GM19324 (cell line): ENCODE measurements around the gene SMTNL2.
A peak's percentile ranks its signal among the peaks of the same experiment; 100 is the strongest.

Experiments used
- ATAC-seq: cut with Tn5 transposase; IDR thresholded peaks from one replicate; pipeline ENCODE4 v1.9.1; 2021; ENCODE audit warnings: mild to moderate bottlenecking, moderate library complexity; ENCODE audit not compliant: unreplicated experiment, low FRiP score

Gene SMTNL2

DNA sequence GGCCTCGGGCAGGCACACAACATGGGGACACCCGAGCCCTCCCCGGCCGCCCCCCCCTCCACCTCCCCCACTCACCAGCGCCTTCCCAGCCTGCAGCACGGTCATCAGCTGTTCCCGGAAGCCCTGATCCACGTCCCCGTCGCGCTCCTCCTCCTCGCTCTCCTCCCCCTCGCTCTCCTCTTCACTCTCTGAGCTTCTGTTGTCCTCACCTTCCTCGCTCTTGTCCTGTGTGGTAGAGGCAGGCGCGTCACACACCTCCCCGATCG lies 39.4 kb upstream of the SMTNL2 start:
- no peak for ATAC-seq

DNA sequence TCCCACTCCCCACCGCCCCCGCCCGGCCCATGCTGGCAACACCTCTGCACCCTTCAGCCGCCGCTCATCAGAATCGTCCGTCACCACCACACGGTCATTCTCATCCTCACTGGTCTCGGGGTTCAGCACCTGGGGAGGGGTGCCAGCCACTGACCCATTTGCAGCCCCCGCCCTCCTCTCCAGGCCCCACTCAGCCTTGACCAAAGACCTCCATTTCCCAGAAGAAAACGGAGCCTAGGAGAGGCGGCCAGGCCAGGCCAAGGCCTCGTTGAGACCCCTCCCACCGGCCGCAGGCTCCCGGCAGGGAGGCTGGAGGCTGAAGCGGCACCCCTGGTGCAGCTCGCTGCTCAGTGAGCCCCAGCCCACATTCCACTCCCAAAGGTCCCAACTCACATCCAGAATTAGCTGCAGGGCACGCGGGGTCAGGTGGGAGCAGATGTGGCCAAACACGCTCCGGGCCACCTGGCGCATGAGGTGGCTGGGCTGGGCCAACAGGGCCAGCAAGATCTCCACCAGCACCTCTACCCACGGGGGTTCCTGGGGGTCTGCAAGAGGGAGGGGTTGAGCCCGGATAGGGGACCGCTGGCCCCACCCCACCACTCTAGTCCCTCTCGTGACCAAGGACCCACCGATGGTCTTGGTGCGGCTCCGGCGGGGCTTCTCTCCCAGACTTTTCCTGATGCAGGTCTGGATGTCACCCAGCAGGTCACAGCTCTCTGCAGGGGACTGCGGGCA lies 38.9 kb upstream of the SMTNL2 start:
- no peak for ATAC-seq

DNA sequence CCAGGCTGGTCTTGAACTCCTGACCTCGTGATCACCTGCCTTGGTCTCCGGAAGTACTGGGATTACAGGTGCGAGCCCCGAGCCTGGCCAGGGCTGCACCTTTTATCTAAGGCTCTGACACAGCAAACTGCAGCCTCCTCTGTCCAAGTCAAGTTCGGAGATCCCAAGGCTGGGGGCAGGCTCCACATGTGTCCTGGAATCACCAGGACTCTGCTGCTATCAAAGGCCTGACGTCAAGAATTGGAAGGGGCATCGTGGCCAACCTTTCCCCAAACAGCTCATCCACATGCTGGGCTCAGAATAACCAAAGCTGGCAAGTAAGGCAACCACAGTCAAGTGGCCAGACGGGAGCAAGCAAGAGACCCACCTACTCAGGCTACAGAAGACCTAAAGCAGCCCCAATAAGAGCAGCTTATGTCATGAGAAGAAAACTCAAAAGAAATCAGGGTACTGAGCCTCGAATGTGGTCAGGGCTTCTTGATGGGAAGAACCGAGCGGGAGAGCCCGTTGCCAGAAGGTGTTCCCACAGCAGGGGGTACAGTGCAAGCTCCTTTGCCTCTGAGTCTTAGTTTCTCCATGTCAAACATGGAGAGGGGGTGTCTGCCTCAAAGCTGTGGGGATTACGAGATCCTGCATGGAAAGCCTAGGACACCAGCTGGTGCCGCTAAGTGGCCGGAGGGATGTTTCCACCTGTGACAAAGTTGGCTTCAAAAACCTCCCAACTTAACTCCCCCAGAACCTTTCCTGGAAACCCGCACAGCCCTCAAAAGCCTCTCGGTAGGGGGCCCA lies 37.0 kb upstream of the SMTNL2 start:
- no peak for ATAC-seq

DNA sequence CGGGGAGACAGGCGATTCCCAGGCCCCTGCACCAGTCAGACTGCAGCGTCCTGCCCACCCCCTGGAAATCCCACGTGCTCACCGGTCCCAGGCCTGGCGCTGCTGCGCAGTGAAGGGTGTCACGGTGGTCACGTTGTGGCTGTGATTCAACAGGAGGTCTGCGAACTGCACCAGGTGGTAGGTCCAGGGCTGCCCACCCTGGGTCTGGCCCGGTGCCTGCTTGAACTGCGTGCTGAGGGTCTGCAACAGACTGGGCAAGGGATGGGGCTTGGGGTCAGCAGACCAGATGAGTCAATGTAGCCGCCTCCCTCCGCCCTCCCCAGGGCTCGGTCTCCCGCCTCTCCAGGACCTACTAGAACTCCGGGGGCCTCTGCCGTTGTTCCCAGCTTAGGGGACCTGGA lies 36.3 kb upstream of the SMTNL2 start:
- no peak for ATAC-seq

DNA sequence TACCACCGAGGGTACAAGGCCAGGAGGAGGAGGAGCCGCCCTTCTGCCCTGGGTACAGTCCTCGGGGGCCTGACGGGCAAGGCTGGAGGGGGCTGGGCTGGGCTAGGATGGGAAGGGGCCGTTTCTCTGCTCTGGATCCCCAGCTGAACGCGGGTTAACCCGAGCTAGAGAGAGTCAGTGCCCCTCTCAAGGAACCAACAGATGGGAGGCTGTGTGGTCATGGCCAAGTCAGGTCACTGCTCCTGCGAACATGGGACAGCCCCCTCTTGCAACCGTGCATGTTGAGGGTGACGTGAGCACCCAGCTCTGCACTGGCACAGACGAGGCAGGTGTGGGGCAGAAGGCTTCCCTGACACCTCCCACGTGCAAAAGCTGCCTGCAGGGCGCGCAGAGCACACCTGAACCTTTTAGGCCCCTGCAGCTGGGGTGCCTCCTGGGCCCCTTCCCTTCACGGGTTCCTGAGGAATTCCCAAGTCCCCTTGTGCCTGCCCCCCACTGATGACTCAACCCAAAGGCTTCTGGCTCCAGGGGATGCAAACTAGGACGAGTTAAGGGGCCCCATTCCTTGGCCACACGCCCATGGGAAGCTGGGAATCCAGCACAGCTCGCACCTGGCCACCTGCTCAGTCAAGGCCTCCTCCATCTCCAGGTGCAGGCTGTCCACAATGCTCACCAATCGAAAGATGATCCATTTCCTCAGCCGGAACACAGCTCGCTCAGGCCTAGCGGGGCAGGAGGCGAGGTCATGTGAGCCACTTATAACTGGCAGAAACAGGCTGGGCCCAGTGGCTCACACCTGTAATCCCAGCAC lies 35.4 kb upstream of the SMTNL2 start:
- no peak for ATAC-seq

DNA sequence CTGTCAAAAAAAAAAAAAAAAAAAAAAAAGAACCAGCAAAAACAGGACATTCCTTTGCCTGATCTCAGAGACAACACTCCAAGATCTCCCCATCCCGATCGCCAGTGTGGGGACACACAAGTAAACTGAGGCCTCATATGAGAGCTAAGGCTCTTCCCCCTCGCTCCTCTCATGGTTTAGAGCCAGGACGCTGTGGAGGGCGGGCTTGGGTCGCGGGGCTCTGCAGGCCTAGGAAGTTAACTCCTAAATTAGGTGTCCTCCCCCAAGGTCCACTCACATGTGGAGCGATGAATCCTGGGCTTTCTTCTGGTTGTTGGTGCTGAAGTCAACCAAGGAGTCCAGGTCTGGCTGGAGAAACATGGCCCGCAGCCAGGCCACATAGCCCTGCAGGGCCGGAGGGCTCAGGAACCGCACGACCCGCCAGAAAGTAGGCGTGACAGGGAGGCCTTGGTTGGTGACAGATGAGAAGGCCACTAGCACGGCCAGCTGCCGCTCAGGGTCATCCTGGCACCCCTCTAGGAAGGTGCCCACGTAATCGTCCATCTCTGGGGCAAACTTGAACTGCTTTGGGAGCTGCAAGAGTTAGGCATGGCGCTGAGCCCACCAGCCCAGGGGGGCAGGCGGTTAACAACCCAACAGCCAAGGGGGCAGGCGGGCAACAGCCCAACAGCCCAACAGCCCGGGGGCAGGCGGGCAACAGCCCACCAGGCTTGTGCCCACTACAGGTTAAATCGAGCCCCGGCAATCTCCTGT lies 34.4 kb upstream of the SMTNL2 start:
- no peak for ATAC-seq

DNA sequence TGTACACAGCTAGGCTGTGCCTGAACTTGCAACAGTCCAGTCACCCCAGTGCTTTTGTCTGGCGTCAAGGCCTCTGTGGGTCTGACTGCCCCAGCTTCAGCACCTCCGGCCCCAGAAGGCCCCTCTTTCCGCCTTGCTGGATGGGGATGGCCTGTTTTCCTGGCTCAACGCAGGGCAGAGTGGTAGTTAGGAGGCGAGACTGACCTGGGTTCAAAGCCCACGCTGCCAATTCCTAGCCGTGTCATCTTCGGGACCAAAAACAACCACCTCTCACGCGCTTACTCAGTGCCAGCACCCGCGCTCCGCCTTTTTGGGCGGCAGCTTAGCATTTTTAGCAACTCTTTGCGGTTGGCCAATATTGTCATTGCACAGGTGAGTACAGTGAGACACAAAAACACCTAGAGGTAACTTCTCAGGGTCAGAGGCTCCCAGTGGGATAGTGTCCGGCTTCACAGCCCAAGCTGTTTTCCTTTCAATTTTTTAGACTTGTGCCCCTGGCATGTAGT lies 33.7 kb upstream of the SMTNL2 start:
- ATAC-seq, result no peak

DNA sequence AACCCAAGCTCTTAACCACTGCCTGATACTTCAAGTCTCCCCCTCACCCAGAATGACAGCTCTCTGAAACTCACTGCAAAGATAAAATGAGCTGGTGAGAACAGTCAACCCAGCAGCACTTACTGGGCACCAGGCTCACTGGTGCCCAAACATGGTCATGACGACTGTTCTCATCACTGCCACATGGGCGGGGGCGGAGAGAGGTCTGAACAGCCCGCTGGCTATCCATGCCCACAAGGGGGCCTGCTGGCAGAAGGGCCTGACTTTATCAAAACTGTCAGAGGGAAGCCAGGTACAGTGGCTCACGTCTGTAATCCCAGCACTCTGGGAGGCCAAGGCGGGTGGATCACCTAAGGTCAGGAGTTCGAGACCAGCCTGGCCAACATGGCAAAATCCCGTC lies 33.2 kb upstream of the SMTNL2 start:
- no peak for ATAC-seq

DNA sequence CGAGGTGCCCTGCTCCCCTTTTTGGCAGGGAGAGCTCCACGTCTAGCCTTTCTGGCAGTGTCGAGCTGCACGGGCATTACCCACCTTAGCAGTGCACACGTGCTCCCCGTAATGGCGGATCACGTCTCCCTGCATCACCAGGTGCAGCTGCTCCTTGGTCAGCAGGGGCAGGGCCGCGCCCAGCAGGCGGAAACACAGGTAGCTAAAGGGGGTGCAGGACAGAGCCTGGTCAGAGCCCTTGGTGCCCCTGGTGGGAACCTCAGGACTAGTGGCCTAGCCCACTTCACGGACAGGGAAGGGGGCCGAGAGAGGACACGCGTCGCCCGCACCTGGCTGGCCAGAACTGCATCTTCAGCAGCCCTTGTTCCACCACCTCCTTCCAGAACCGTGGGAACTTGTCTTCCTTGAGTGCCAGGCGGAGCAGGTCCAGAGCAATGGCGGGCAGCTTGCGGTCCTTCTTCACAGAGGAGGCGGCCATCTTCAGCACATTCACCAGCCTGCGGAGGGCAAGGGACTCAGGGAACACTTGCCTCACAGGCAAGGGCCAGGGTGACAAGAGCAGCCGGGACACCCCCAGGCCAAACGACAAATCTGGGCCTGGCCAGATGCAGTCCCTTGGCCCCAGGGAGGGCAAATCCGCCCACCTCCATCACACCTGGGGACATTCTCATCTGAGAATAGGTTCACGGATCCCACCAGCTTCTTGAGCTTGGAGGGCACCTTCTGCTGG lies 32.4 kb upstream of the SMTNL2 start:
- ATAC-seq, result no peak

DNA sequence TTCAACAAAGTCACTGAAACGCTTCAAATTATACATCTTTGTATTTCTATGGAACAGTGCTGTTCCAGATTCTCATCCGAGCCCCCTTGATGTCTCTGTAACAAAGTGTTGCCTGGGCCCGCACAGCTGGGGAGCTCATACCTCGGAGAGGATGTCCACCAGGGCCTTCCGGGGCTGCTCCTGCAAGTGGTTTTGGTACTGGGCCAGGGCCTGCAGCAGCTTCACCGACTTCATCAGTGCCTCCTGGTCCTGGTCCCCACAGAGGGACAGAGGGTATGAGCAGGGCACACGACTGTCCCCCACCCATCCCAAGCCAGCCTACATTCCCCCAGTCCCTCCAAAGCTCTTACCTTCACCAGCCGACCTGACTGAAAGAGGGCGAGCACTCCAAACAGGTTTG lies 30.7 kb upstream of the SMTNL2 start:
- ATAC-seq, result no peak

DNA sequence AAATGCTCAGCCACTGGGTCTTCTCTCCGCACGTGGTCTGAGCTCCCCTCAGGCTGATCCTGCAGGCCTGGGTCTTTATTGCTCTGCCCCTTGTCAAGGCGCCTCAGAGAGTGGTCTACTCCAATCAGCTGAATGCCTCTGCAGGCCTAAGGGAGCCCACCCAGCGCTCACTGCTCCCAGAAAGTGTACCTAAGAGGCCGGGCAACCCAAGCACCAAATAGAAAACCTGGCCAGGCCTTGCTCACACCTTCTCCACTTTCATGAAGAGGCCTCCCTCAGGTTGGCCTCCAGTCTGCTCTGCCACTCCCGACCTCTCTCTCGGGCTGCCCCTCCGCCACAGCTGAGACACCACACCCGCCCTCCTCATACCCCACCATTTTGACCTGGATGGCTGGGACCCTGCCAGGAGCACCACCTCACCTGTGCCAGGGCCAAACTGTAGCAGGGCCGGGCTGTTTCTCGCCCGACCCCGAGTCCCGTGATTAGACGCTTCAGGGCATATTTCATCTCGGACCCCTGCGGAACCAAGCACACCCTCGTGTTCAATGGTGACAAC lies 29.8 kb upstream of the SMTNL2 start:
- no peak for ATAC-seq

DNA sequence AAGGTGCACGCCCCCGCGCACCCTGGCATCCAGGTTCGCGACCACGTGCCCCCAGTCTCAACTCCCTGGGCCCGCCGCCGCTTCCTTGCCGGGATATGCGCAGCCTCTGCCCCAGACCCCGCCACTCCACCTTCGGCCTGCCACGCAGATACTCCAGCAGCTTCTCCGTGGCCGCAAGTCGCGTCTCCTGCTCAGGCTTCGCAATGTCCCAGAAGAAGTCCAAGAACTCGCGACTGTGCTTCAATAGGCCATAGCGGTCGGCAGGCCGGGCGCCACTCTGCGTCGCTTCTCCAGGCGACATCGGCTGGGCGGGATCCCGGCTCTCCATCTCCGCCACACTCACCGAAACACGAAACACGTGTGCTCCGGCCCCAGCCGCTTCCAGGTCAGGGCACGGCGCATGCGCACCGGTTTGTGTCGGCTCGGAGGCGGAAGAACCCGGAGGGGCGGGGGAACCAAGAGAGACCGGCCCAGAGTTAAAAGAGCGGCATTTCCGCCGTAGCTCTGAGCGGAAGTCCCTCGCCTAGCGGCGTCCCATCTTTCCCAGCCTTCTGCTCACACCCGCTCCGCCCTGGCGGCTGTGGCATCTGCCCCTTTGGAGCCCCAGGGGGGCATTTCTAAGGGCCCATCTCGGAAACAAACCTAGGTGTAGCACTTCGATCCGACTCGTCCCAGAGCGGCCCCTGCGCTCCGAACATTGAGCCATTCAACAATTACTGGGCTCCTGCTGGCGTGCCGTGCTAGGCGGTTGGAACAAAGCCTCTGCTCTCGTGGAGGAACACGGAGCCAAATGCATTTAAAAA lies 29.1 kb upstream of the SMTNL2 start, which contains the start of gene MYBBP1A:
Gene MYBBP1A, minus strand, starts transcription at position 388 of the 803 bp plus-strand sequence. Its CDS starts 60 bp downstream, at position 328.
- peak; percentile 86 for ATAC-seq

DNA sequence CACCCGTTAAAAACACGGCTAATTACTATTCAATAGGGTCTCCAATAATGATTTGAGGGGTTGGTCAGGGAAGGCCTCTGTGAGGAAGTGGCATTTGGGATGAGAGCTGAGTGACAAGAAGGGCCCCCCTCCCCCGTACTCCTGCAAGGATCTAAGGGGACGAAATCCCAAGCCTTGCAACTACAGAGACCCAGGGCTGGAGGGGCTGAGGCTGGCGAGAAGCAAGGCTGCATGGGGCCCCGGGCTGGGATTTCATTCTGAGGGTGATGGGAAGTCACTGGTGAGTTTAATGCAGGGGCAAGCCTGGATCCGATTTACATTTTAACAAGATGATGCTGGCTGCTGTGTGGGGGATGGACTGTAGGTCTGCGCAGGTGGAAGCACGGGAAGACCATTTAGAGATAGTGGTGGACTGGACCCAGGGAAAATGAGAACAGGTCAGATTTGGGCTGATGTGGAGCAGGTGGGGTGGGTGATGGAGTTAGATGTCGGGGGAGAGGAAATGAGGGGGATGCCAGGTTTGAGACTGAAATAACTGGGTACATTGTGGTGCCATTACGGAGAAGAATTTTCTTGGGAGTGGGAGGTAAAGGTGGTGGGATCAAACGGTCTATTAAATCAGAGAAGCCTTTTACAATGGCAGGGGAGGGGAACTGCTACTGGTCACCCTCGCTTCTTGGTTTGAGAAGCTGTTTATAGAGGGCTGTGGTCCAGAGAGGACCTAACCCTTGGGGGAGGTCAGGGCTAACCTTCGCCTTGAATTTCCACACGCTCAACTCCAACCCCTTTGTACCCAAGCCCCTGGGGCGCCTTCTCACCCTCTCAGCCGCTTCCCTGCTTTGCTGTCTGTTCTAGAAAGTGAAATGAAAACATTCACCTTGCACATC lies 28.2 kb upstream of the SMTNL2 start:
- ATAC-seq, result no peak

DNA sequence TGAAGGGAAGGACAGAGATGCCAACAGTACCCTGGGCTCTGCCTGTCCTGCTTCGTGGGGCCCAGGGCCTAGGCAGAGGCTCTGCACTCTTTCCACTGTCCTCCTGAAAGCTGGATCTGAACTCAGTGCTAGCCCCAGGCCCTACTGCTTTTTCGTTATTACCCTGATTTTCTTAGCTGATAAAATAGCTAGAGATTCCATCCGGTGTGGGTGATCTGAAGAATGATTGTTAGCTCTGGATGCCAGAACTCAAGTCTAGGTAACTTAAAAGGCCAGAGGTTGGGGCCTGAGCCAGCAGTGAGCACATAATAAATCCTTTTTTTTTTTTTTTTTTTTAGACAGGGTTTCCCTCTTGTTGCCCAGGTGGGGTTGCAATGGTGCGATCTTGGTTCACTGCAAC lies 27.3 kb upstream of the SMTNL2 start:
- no peak for ATAC-seq

DNA sequence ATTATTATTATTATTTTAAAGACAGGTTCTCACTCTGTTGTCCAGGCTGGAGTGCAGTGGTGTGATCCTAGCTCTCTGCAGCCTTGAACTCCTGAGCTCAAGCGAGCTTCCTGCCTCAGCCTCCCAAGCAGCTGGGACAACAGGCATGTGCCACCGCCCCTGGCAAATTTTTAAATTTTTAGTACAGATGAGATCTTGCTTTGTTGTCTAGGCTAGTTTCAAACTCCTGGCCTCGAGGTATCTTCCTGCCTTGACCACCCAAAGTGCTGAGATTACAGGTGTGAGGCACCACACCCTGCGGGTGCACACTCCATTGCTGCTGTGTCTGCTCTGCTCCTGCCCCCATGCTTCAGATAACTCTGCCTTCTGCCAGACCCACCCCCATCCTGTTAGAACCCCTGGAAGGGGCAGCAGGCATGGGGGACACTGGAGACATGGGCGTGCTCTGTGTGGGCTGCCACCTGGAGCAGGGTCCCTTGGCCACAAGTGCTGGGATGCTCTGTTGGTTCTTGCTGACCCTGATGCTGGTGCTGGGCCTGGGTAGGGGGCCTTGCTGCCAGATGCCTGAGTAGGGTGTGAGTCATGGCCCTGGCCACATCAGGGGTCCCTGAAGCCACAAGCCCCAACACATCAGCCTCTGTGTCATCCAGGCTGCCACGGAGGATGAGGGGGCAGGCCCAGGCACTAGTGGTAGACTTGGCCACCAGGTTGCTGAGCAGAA lies 26.5 kb upstream of the SMTNL2 start:
- no peak for ATAC-seq

DNA sequence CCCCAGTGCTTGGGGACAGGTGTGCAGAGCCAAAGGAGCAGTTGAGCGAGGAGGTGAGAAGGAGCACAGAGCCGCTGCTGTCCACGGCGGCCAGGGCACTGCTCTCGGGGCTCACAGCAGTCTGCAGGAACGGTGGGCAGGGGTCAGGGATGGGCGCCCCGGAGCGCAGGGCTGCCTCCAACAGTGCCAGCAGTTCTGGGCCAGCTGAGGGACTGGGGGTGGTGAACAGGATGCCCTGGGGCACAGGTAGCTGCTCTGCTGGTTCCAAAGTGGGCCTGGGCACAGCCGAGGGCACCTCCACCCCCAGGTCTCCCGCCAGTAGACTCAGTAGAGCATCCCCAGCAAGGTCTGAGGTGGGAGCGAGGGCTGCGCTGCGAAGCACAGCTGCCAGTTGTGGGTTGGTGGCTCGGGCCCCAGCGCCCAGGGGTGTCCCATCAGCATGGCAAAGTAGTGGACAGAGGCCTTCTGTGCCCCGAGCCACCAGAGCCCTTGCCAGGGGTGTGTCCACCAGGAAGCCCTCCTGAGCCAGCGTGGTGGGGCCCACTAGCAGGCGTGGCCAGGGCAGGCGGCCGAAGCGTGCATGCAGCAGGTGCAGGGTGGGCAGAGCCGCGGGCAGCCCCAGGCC lies 25.9 kb upstream of the SMTNL2 start:
- no peak for ATAC-seq
